Pancreas (tissue), 10 donors: ENCODE measurements around the gene GRK5. TPM values are rescaled to one million over a fixed set of nuclear protein-coding genes. Genes with fewer than 3 reads are reported as not detected.

ENCODE experiments used
- ATAC-seq, 4 donors: fragments of 200-7000 bp; cut with Tn5 transposase; one replicate each; pipeline versions ENCODE4 v1.8.0 to v1.9.1; 2020; ENCODE audit warnings: mild to moderate bottlenecking in 4 of 4, moderate library complexity in 4 of 4
- DNase-seq, 6 donors: peaks; one replicate each; pipeline ENCODE4 v3.0.0-alpha.2; 2020
- FAIRE-seq: peaks from 2 replicates; lab custom pipeline; 2012; peaks lifted over from hg19 to GRCh38; lab: Jason Lieb, UNC
- H3K27ac ChIP-seq, 4 donors: fragments of 200-600 bp; sonication (generic); 1 replicate in 3 of 4; 2 replicates in 1 of 4; pipeline versions ENCODE4 v1.5.0 to v1.8.0; 2020
- H3K27me3 ChIP-seq, 4 donors: fragments of 200-600 bp; one replicate each; pipeline ENCODE4 v1.8.0; 2021
- H3K36me3 ChIP-seq, 3 donors: fragments of 200-600 bp; sonication (generic) in 1 of 3; one replicate each; pipeline versions ENCODE4 v1.5.0 to v1.8.0; 2020 to 2021
- H3K4me1 ChIP-seq, 3 donors: fragments of 200-600 bp; one replicate each; pipeline ENCODE4 v1.8.0; 2021
- H3K4me3 ChIP-seq, 4 donors: fragments of 200-600 bp; sonication (generic) in 2 of 4; one replicate each; pipeline versions ENCODE4 v1.5.0 to v1.8.0; 2020 to 2021
- H3K9me3 ChIP-seq, 4 donors: fragments of 200-600 bp; one replicate each; pipeline ENCODE4 v1.8.0; 2021
- CTCF ChIP-seq, 4 donors: fragments of 200-600 bp; sonication (generic) in 3 of 4; IDR thresholded peaks; one replicate each; pipeline versions ENCODE4 v1.5.0 to v1.8.0; 2021; ENCODE audit warnings: antibody characterized with exemption in 4 of 4
- WGBS, 2 donors: extraction: QIAGEN DNeasy Blood & Tissue Kit; methylation state at CpG; one replicate each; pipeline ENCODE4 v1.1.7; 2013; 5-methylcytosine and 5-hydroxymethylcytosine counted together
- intact Hi-C, 3 donors: fragments of 100-400 bp; cut with DNase I; formaldehyde crosslinking; loops; one replicate each; pipeline versions ENCODE4 v1.11.1 to v1.14.2; 2022
- polyA plus RNA-seq, 2 donors: library from polyadenylated mRNA; stranded (reverse); fragments of 200-250 nt; gene quantifications; one replicate each; pipeline ENCODE4 v1.2.3, GENCODE V29; 2013
- total RNA-seq, 6 donors: library from RNA; stranded (reverse); fragmentation: NEBNext Ultra II Directional in 4 of 6; extraction: Animal tissue kit (Norgen Biotek cat#: 25700) in 4 of 6; gene quantifications; one replicate each; pipeline versions ENCODE4 v1.2.1 to v1.2.4, GENCODE V29; 2021 to 2023
- donor health status: healthy with polysubstance abuse.
- donor health status: DM: no; HTN: no; CAD: no; lungs with moderate emphysema.
- donor health status: DM: no; HTN: no; CAD: no.
- donor health status: control.
- donor health status: control.
- donor health status: Bipolar disorder and iron deficiency.
- donor health status: DM: yes; HTN: yes; CAD: no.
- donor health status: DM: no; HTN: no; CAD: no.
- donor health status: DM: no; HTN: no; CAD: no.
- donor health status: DM: yes; HTN: yes; CAD: no.

Gene GRK5
- total and polyA plus RNA-seq, 8 donors, result 1.4 to 6.0 (median 2.5) TPM

- H3K27ac ChIP-seq, result no peak overlapping the region
- no peak overlapping the region for H3K4me3 ChIP-seq
- WGBS, 2 donors, result 61 to 64% methylated on average over 4 of the region's 4 CpGs
- H3K4me1 ChIP-seq, result no peaks in the 10 kb centered on the region
- no peaks in the 10 kb centered on the region for H3K9me3 ChIP-seq
- DNase-seq (no peak), FAIRE-seq (no peak), ATAC-seq (no peak)
- intact Hi-C loops, result no loop called here
- TF ChIP-seq CTCF (IDR thresholded peaks at IDR 0.05), result no peak
- no peaks in the 10 kb centered on the region for H3K27me3 ChIP-seq
- no peaks in the 10 kb centered on the region for H3K36me3 ChIP-seq
These were observed 56.7 kb downstream of the GRK5 start for GRCh38 chr10:119263951-119264617.

DNA sequence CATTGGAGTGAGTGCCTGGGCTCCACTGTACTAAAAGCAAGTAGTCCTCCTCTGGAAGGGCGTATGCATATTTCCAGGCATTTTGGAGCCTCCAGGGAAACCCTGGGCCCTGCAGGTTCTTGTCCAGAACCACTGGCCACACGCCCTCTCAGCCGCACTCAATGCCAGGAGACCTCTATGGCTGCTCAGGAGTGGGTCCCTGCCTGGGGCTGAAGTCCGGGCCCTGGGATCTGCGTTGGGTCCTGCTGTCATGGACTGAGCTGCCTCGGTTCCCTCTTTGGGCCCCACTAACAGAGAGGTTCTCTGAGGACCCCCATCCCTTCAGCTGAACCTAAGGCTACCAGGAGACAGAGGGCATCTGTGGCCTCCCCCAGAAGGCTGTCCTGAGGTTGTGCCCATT, 58.3 kb downstream of the GRK5 start:
- Histone ChIP-seq H3K27ac (no peak overlapping the region), H3K4me1 (peaks cover 0 to 3% (median 2%) of the 10 kb centered on the region in 3 donors)
- intact Hi-C loops, result no loop called here

DNA sequence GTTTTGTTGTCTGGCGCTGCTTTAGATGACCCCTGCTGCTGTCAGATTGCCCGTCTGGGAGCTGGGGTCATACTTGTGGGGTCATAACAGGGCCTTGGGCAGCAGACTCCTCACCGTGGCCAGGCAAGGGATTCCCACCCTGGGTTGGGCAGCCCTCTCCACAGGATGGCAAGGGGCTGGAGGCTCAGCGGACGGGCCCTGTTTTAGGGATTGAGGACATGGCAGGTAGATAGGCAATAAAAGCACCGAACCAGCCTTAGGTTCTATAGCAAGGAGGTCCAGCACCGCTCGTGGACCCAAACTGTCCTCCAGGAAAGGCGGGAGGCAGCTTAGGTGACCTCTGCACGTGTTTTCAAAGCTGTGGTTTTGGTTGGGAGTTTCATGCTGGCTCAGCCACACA, 60.0 kb downstream of the GRK5 start:
- Histone ChIP-seq H3K27ac (no peak overlapping the region), H3K4me1 (peaks cover 0 to 12% (median 6%) of the 10 kb centered on the region in 3 donors), H3K27me3 (no peaks in the 10 kb centered on the region), H3K4me3 (no peak overlapping the region), H3K36me3 (no peaks in the 10 kb centered on the region), H3K9me3 (no peaks in the 10 kb centered on the region)
- no peak for ATAC-seq
- no peak for FAIRE-seq
- no peak for DNase-seq
- no peak for TF ChIP-seq CTCF (IDR thresholded peaks at IDR 0.05)
- intact Hi-C loops, result no loop called here
- WGBS, 2 donors, result 94% methylated on average over 10 of the region's 10 CpGs

More for the DNA sequence above, 58.3 kb downstream of the GRK5 start:
- no peak for TF ChIP-seq CTCF (IDR thresholded peaks at IDR 0.05)
- WGBS, 2 donors, result 94 to 99% methylated on average over 6 of the region's 6 CpGs
- ATAC-seq (no peak), FAIRE-seq (no peak), DNase-seq (no peak)
- Histone ChIP-seq H3K36me3 (no peaks in the 10 kb centered on the region), H3K9me3 (no peaks in the 10 kb centered on the region), H3K27me3 (no peaks in the 10 kb centered on the region), H3K4me3 (no peak overlapping the region)

DNA sequence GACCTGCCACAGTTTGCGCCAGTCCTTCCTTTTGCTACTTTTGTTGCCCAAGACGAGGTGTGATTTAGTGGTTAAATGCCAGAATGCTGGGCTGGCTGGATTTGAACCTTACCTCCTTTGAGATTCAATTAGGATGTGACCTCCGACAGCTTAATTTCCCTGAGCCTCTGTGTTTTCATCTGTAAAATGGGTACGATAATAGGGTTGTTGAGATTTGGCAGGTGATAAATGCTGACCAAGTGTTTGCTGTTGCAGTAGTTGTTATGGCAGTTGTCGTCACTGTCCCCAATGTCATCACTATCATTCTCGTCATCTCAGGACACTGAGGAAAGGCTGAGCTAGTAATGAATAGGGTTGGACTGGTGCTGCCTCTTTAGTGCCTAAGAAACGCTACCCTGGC, 61.1 kb downstream of the GRK5 start:
- DNase-seq, result no peak
- 93 to 97% methylated on average over 7 of the region's 7 CpGs for WGBS, 2 donors
- Histone ChIP-seq H3K4me1 (peaks cover 0 to 12% (median 6%) of the 10 kb centered on the region in 3 donors), H3K9me3 (no peaks in the 10 kb centered on the region), H3K27me3 (no peaks in the 10 kb centered on the region), H3K36me3 (no peaks in the 10 kb centered on the region), H3K4me3 (no peak overlapping the region), H3K27ac (peak overlapping the region in 1 of 4 donors; percentile 5)
- no peak for TF ChIP-seq CTCF (IDR thresholded peaks at IDR 0.05)
- intact Hi-C loops, result no loop called here
- FAIRE-seq, result no peak
- no peak for ATAC-seq

DNA sequence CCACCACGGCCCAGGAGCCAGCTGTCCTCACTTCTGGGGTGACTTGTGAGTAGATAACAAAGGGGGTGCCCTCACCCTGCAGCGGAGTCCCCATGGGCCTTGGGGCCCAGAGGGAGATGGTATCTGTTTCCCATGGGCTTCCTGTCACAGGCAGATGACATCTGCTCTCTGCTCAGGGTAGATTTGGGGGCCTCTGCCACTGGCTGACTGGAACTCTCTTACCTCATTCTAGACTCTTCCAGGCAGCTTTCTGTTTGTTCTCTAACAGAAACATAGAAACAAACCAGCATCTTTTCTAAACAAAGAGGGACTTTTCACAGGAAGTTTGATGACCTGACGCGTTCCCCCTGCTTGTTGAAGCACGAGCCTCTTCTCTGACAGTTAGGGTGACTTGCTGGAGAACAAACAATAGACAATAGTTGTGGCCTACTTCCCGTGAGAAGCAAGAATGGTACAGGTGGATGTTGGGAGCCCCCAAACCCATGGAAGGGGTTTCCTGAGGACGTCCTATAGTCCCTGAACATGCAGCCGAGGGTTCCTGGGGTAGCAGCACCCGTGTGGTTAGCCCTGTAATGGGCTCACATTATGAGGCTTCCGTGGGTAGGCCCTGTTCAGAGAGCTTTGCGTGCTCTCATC, 61.6 kb downstream of the GRK5 start:
- H3K27ac ChIP-seq, result peak overlapping the region in 1 of 4 donors; percentile 5
- no peaks in the 10 kb centered on the region for H3K36me3 ChIP-seq
- FAIRE-seq (no peak), ATAC-seq (no peak), DNase-seq (no peak)
- intact Hi-C loops, result no loop called here
- no peak overlapping the region for H3K4me3 ChIP-seq
- no peak for TF ChIP-seq CTCF (IDR thresholded peaks at IDR 0.05)
- no peaks in the 10 kb centered on the region for H3K9me3 ChIP-seq
- peaks cover 0 to 12% (median 6%) of the 10 kb centered on the region in 3 donors for H3K4me1 ChIP-seq
- WGBS, 2 donors, result 83 to 87% methylated on average over 11 of the region's 11 CpGs
- no peaks in the 10 kb centered on the region for H3K27me3 ChIP-seq
